Stomach (tissue), 9 donors: Measurements from ENCODE around the gene RSBN1L. TPM values are rescaled to one million over a fixed set of nuclear protein-coding genes. Genes with fewer than 3 reads are reported as not detected.
A peak's percentile ranks its signal among the peaks of the same experiment; 100 is the strongest.
"Not testable (repeated sequence)": the region's sequence is repeated elsewhere in the genome, so short reads cannot be mapped to it uniquely, and the experiment has no call there.

Source experiments
- DNase-seq, 2 donors: peaks; one replicate each; pipeline versions ENCODE4 v3.0.0 to v3.0.0-alpha.2; 2013 to 2019
- H3K27ac ChIP-seq, 5 donors: fragments of 200-600 bp in 4 of 5; sonication (generic) in 4 of 5; one replicate each; pipeline ENCODE4 v1.5.1; 2013 to 2019; ENCODE audit warnings: mild to moderate bottlenecking in 1 of 5, moderate library complexity in 1 of 5
- H3K27me3 ChIP-seq, 3 donors: fragments of 200-600 bp; sonication (generic); one replicate each; pipeline ENCODE4 v1.5.1; 2017 to 2019; ENCODE audit warnings: mixed run types in 1 of 3
- H3K36me3 ChIP-seq, 4 donors: fragments of 200-600 bp; sonication (generic); 1 replicate in 3 of 4; 2 replicates in 1 of 4; pipeline ENCODE4 v1.5.1; 2016 to 2019
- H3K4me1 ChIP-seq, 4 donors: fragments of 200-600 bp; sonication (generic); one replicate each; pipeline ENCODE4 v1.5.1; 2016 to 2019
- H3K4me3 ChIP-seq, 4 donors: fragments of 200-600 bp; sonication (generic) in 3 of 4; one replicate each; pipeline ENCODE4 v1.5.1; 2016 to 2019; ENCODE audit warnings: mild to moderate bottlenecking in 1 of 4
- H3K9me3 ChIP-seq, 4 donors: fragments of 200-600 bp; sonication (generic); one replicate each; pipeline ENCODE4 v1.5.1; 2016 to 2019
- EP300 ChIP-seq: sonication (generic); formaldehyde crosslinking; IDR thresholded peaks from one replicate; pipeline ENCODE4 v1.6.1; 2017; ENCODE audit warnings: antibody characterized with exemption
- POLR2A ChIP-seq, 4 donors: fragments of 450-650 bp; IDR thresholded peaks; one replicate each; pipeline ENCODE4 v1.6.1; 2016; ENCODE audit warnings: antibody characterized with exemption in 4 of 4, control low read depth in 2 of 4, mild to moderate bottlenecking in 1 of 4, moderate library complexity in 1 of 4
- POLR2AphosphoS5 ChIP-seq, 3 donors: sonication (generic); formaldehyde crosslinking; IDR thresholded peaks; one replicate each; pipeline ENCODE4 v1.6.1; 2016; ENCODE audit warnings: antibody characterized with exemption in 3 of 3
- WGBS, 5 donors: extraction: QIAGEN DNeasy Blood & Tissue Kit in 3 of 5; methylation state at CpG; one replicate each; pipeline versions ENCODE4 v1.1.5 to v1.1.7; 2013 to 2018; 5-methylcytosine and 5-hydroxymethylcytosine counted together
- intact Hi-C: fragments of 100-400 bp; cut with DNase I; formaldehyde crosslinking; loops from one replicate; pipeline ENCODE4 v1.15.1; 2023; ENCODE audit warnings: low total_unique reads
- polyA plus RNA-seq, 3 donors: library from polyadenylated mRNA; stranded (reverse); fragments of 200-250 nt; gene quantifications; one replicate each; pipeline ENCODE4 v1.2.3, GENCODE V29; 2013
- total RNA-seq, 5 donors: library from RNA; depleted of rRNA; stranded (reverse); fragments of >200 nt; gene quantifications; one replicate each; pipeline versions ENCODE4 v1.1.0 to v1.2.3, GENCODE V29; 2014 to 2016
- TF ChIP-seq, protein P1 (sequence below), 7 experiments: fragments of 450-650 bp in 4 of 7; fragments of 200-600 bp in 3 of 7; sonication (generic) in 3 of 7; IDR thresholded peaks; one replicate each; pipeline ENCODE4 v1.5.1; 2016 to 2019; ENCODE audit warnings: antibody characterized with exemption in 7 of 7, control low read depth in 2 of 7, mild to moderate bottlenecking in 1 of 7
- donor health status: healthy with polysubstance abuse.
- donor health status: Bipolar disorder and iron deficiency.
- donor health status: healthy.

The RSBN1L gene
- total and polyA plus RNA-seq, 8 donors: 4.2 to 68.3 (median 11.6) TPM

DNA sequence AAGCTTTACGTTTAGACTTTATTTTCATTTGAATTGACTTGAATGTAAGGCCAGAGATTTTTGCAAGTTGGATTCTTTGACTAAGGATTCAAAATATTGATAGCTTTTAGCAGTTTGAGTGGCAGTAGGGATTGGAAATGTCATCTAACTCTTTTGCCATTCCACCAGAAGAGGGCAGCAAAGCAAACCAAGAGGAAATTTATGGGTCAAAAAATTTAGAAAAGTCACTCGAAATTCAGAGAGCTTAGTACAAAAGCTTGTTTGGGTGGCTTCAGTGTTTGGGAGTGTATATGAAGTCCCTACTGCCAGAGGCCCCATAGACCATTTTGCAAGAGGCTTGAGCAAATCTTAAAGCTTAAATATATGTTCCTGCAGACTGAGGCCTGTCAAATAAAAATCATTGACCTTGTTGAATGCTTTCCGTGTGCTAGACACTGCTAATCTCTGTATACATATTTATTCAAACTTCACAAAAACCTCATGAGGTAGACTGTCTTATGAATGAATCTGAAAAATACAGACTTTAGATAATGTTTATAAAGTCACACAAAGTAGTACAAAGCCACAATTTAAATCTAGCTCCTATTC, 44.6 kb upstream of the RSBN1L start:
- H3K27me3 ChIP-seq: no peaks in the 10 kb centered on the region
- H3K4me3 ChIP-seq: no peak overlapping the region
- intact Hi-C loops: loop anchor here (10.0 kb wide), 1 partner anchor 103 kb away; no protein-coding TSS in a partner anchor
- DNase-seq: peak in 1 of 2 donors; percentile 66
- H3K4me1 ChIP-seq: peaks cover 5 to 53% (median 27%) of the 10 kb centered on the region in 4 donors
- H3K36me3 ChIP-seq: peaks cover 0 to 40% (median 24%) of the 10 kb centered on the region in 4 donors
- WGBS, 5 donors: 10 to 22% (median 20%) methylated on average over 3 of the region's 3 CpGs
- no peak overlapping the region for H3K27ac ChIP-seq
- H3K9me3 ChIP-seq: no peaks in the 10 kb centered on the region
- no peak for TF ChIP-seq POLR2A (IDR thresholded peaks at IDR 0.05)
- TF ChIP-seq, protein P1, sequence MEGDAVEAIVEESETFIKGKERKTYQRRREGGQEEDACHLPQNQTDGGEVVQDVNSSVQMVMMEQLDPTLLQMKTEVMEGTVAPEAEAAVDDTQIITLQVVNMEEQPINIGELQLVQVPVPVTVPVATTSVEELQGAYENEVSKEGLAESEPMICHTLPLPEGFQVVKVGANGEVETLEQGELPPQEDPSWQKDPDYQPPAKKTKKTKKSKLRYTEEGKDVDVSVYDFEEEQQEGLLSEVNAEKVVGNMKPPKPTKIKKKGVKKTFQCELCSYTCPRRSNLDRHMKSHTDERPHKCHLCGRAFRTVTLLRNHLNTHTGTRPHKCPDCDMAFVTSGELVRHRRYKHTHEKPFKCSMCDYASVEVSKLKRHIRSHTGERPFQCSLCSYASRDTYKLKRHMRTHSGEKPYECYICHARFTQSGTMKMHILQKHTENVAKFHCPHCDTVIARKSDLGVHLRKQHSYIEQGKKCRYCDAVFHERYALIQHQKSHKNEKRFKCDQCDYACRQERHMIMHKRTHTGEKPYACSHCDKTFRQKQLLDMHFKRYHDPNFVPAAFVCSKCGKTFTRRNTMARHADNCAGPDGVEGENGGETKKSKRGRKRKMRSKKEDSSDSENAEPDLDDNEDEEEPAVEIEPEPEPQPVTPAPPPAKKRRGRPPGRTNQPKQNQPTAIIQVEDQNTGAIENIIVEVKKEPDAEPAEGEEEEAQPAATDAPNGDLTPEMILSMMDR (IDR thresholded peaks at IDR 0.05): peak in 5 of 7 experiments; percentile 27 to 67 (median 60)

DNA sequence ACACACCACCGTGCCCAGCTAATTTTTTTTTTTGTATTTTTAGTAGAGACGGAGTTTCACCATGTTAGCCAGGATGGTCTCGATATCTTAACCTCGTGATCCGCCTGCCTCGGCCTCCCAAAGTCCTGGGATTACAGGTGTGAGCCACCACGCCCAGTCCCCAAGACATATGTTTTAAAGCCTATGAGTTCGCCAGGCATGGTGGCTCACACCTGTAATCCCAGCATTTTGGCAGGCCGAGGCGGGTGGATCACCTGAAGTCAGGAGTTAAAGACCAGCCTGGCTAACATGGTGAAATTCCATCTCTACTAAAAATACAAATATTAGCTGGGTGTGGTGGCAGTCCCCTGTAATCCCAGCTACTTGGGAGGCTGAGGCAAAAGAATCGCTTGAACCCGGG, 43.4 kb upstream of the RSBN1L start:
- H3K27me3 ChIP-seq, DNase-seq, H3K9me3 ChIP-seq, H3K4me3 ChIP-seq, H3K27ac ChIP-seq: not testable (repeated sequence)
- WGBS, 5 donors: 91 to 95% (median 92%) methylated on average over 12 of the region's 12 CpGs
- Histone ChIP-seq H3K36me3 (peaks cover 0 to 41% (median 23%) of the 10 kb centered on the region in 4 donors), H3K4me1 (peaks cover 5 to 53% (median 27%) of the 10 kb centered on the region in 4 donors)
- intact Hi-C loops: loop anchor here (10.0 kb wide), 1 partner anchor 102 kb away; no protein-coding TSS in a partner anchor

DNA sequence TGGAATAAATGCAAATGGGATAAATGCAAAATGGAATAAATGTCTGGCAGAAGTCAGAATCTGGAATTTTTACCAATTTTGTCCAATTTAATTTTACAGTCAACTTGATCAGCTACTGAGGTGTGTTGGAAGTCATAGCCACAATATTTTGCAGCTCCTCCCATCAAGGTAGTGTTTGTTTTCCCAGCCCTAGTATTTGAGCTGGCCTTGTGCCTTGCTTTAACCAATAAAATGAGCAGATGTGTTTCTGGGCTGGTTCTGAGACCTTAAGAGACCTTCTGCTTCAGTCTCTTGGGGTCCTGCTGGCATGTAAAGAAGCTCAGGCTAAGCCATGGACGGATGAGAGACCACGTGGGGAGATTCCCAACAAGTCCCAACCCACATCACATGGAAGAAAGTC, 42.7 kb upstream of the RSBN1L start:
- H3K27ac ChIP-seq: peak overlapping the region in 3 of 5 donors; percentile 4 to 23 (median 9)
- TF ChIP-seq EP300 (no peak), POLR2A (IDR thresholded peaks at IDR 0.05) (no peak), POLR2AphosphoS5 (IDR thresholded peaks at IDR 0.05) (no peak)
- TF ChIP-seq, protein P1 (IDR thresholded peaks at IDR 0.05): no peak
- peak; percentile 35 to 36 for DNase-seq
- no peaks in the 10 kb centered on the region for H3K9me3 ChIP-seq
- WGBS, 5 donors: 24 to 47% (median 34%) methylated on average over 2 of the region's 2 CpGs
- intact Hi-C loops: loop anchor here (10.0 kb wide), 1 partner anchor 101 kb away; no protein-coding TSS in a partner anchor
- peaks cover 5 to 53% (median 27%) of the 10 kb centered on the region in 4 donors for H3K4me1 ChIP-seq
- H3K36me3 ChIP-seq: peaks cover 0 to 43% (median 25%) of the 10 kb centered on the region in 4 donors
- no peaks in the 10 kb centered on the region for H3K27me3 ChIP-seq
- no peak overlapping the region for H3K4me3 ChIP-seq

- DNase-seq: peak in 1 of 2 donors; percentile 48
- Histone ChIP-seq H3K27me3 (no peaks in the 10 kb centered on the region), H3K36me3 (peaks cover 0 to 48% (median 32%) of the 10 kb centered on the region in 4 donors), H3K9me3 (no peaks in the 10 kb centered on the region), H3K27ac (peak overlapping the region in 1 of 5 donors; percentile 28), H3K4me3 (no peak overlapping the region), H3K4me1 (peaks cover 5 to 39% (median 27%) of the 10 kb centered on the region in 4 donors)
- no peak for TF ChIP-seq POLR2A (IDR thresholded peaks at IDR 0.05)
- no peak for TF ChIP-seq POLR2AphosphoS5 (IDR thresholded peaks at IDR 0.05)
- TF ChIP-seq, protein P1 (IDR thresholded peaks at IDR 0.05): no peak
- no peak for TF ChIP-seq EP300
- WGBS, 5 donors: 54 to 94% (median 84%) methylated on average over 1 of the region's 1 CpG
- intact Hi-C loops: loop anchor here (10.0 kb wide), 1 partner anchor 99 kb away; no protein-coding TSS in a partner anchor
These were observed 40.9 kb upstream of the RSBN1L start for GRCh38 chr7:77655356-77655755.
